Measurements from ENCODE around the gene ANO4. TPM values are rescaled to one million over a fixed set of nuclear protein-coding genes. Genes with fewer than 3 reads are reported as not detected.

The ANO4 gene
- total and polyA plus RNA-seq, 2 donors = 0.28 to 0.89 TPM

GRCh38 chr12:101097829-101098580 lies 303.4 kb downstream of the ANO4 start:
- Histone ChIP-seq H3K36me3 (ENCODE audit: control insufficient read depth in 2 of 2, insufficient read depth in 2 of 2, low read length in 1 of 2) (no peaks in the 10 kb centered on the region), H3K27ac (ENCODE audit: low read depth in 1 of 2, low read length in 1 of 2) (no peak overlapping the region), H3K4me3 (ENCODE audit: low read length in 2 of 2) (no peak overlapping the region), H3K4me1 (ENCODE audit: control insufficient read depth in 2 of 2, insufficient read depth in 2 of 2, low read length in 2 of 2) (no peaks in the 10 kb centered on the region), H3K27me3 (ENCODE audit: control insufficient read depth in 2 of 2, insufficient read depth in 1 of 2, low read length in 1 of 2) (no peaks in the 10 kb centered on the region), H3K9me3 (ENCODE audit: control insufficient read depth in 2 of 2, insufficient read depth in 1 of 2, low read length in 1 of 2) (no peaks in the 10 kb centered on the region)
- no peak for DNase-seq (ENCODE audit: low read depth in 6 of 9, low spot score in 9 of 9)
- 85% methylated on average over 5 of the region's 5 CpGs for WGBS

- Histone ChIP-seq H3K4me3 (ENCODE audit: low read length in 2 of 2) (no peak overlapping the region), H3K9me3 (ENCODE audit: control insufficient read depth in 2 of 2, insufficient read depth in 1 of 2, low read length in 1 of 2) (no peaks in the 10 kb centered on the region), H3K27me3 (ENCODE audit: control insufficient read depth in 2 of 2, insufficient read depth in 1 of 2, low read length in 1 of 2) (no peaks in the 10 kb centered on the region), H3K4me1 (ENCODE audit: control insufficient read depth in 2 of 2, insufficient read depth in 2 of 2, low read length in 2 of 2) (no peaks in the 10 kb centered on the region), H3K27ac (ENCODE audit: low read depth in 1 of 2, low read length in 1 of 2) (no peak overlapping the region), H3K36me3 (ENCODE audit: control insufficient read depth in 2 of 2, insufficient read depth in 2 of 2, low read length in 1 of 2) (no peaks in the 10 kb centered on the region)
- 91% methylated on average over 4 of the region's 4 CpGs for WGBS
- DNase-seq (ENCODE audit: low read depth in 6 of 9, low spot score in 9 of 9) = no peak
Measured at GRCh38 chr12:101107032-101107763, 312.6 kb downstream of the ANO4 start.

- H3K4me1 ChIP-seq (ENCODE audit: control insufficient read depth in 2 of 2, insufficient read depth in 2 of 2, low read length in 2 of 2) = no peaks in the 10 kb centered on the region
- H3K9me3 ChIP-seq (ENCODE audit: control insufficient read depth in 2 of 2, insufficient read depth in 1 of 2, low read length in 1 of 2) = no peaks in the 10 kb centered on the region
- no peak overlapping the region for H3K27ac ChIP-seq (ENCODE audit: low read depth in 1 of 2, low read length in 1 of 2)
- H3K36me3 ChIP-seq (ENCODE audit: control insufficient read depth in 2 of 2, insufficient read depth in 2 of 2, low read length in 1 of 2) = no peaks in the 10 kb centered on the region
- no peak overlapping the region for H3K4me3 ChIP-seq (ENCODE audit: low read length in 2 of 2)
- no peak for DNase-seq (ENCODE audit: low read depth in 6 of 9, low spot score in 9 of 9)
- H3K27me3 ChIP-seq (ENCODE audit: control insufficient read depth in 2 of 2, insufficient read depth in 1 of 2, low read length in 1 of 2) = no peaks in the 10 kb centered on the region
- 95% methylated on average over 5 of the region's 5 CpGs for WGBS
Measured at GRCh38 chr12:101108130-101108529, 313.6 kb downstream of the ANO4 start.

- Histone ChIP-seq H3K27ac (ENCODE audit: low read depth in 1 of 2, low read length in 1 of 2) (no peak overlapping the region), H3K36me3 (ENCODE audit: control insufficient read depth in 2 of 2, insufficient read depth in 2 of 2, low read length in 1 of 2) (no peaks in the 10 kb centered on the region), H3K4me3 (ENCODE audit: low read length in 2 of 2) (no peak overlapping the region), H3K4me1 (ENCODE audit: control insufficient read depth in 2 of 2, insufficient read depth in 2 of 2, low read length in 2 of 2) (no peaks in the 10 kb centered on the region), H3K9me3 (ENCODE audit: control insufficient read depth in 2 of 2, insufficient read depth in 1 of 2, low read length in 1 of 2) (no peaks in the 10 kb centered on the region), H3K27me3 (ENCODE audit: control insufficient read depth in 2 of 2, insufficient read depth in 1 of 2, low read length in 1 of 2) (no peaks in the 10 kb centered on the region)
- DNase-seq (ENCODE audit: low read depth in 6 of 9, low spot score in 9 of 9) = no peak
- 84% methylated on average over 3 of the region's 3 CpGs for WGBS
Measured at GRCh38 chr12:101110866-101111265, 316.3 kb downstream of the ANO4 start.

GRCh38 chr12:101111441-101111840 lies 316.9 kb downstream of the ANO4 start:
- 96% methylated on average over 2 of the region's 2 CpGs for WGBS
- Histone ChIP-seq H3K27me3 (ENCODE audit: control insufficient read depth in 2 of 2, insufficient read depth in 1 of 2, low read length in 1 of 2) (no peaks in the 10 kb centered on the region), H3K4me1 (ENCODE audit: control insufficient read depth in 2 of 2, insufficient read depth in 2 of 2, low read length in 2 of 2) (no peaks in the 10 kb centered on the region), H3K27ac (ENCODE audit: low read depth in 1 of 2, low read length in 1 of 2) (no peak overlapping the region), H3K4me3 (ENCODE audit: low read length in 2 of 2) (no peak overlapping the region), H3K36me3 (ENCODE audit: control insufficient read depth in 2 of 2, insufficient read depth in 2 of 2, low read length in 1 of 2) (no peaks in the 10 kb centered on the region), H3K9me3 (ENCODE audit: control insufficient read depth in 2 of 2, insufficient read depth in 1 of 2, low read length in 1 of 2) (no peaks in the 10 kb centered on the region)
- DNase-seq (ENCODE audit: low read depth in 6 of 9, low spot score in 9 of 9) = no peak

GRCh38 chr12:101115326-101115725 lies 320.8 kb downstream of the ANO4 start:
- Histone ChIP-seq H3K36me3 (ENCODE audit: control insufficient read depth in 2 of 2, insufficient read depth in 2 of 2, low read length in 1 of 2) (no peaks in the 10 kb centered on the region), H3K27ac (ENCODE audit: low read depth in 1 of 2, low read length in 1 of 2) (no peak overlapping the region), H3K4me1 (ENCODE audit: control insufficient read depth in 2 of 2, insufficient read depth in 2 of 2, low read length in 2 of 2) (no peaks in the 10 kb centered on the region), H3K9me3 (ENCODE audit: control insufficient read depth in 2 of 2, insufficient read depth in 1 of 2, low read length in 1 of 2) (no peaks in the 10 kb centered on the region), H3K27me3 (ENCODE audit: control insufficient read depth in 2 of 2, insufficient read depth in 1 of 2, low read length in 1 of 2) (no peaks in the 10 kb centered on the region), H3K4me3 (ENCODE audit: low read length in 2 of 2) (no peak overlapping the region)
- no peak for DNase-seq (ENCODE audit: low read depth in 6 of 9, low spot score in 9 of 9)
- WGBS = 77% methylated on average over 2 of the region's 2 CpGs

DNA sequence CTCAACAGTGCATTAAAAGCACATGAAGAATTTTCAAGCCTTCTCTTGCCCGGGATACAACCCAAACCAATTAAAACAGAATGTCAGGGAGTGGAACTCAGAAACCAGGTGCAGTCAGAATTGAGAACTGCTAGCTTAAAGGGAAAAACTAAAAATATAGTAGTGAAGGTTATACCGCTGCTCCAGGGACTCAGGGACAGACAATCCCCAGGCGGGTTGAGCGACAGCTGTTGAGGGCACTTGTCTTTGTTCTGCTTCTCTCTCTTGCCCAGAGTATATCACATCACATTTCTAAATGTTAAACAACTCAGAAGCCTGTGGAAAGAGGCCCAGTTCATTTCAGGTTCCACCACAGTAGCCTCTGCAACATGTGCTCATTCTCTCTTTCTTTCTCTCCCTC lies 322.3 kb downstream of the ANO4 start:
- WGBS = 91% methylated on average over 4 of the region's 4 CpGs
- DNase-seq (ENCODE audit: low read depth in 6 of 9, low spot score in 9 of 9) = no peak
- H3K36me3 ChIP-seq (ENCODE audit: control insufficient read depth in 2 of 2, insufficient read depth in 2 of 2, low read length in 1 of 2) = no peaks in the 10 kb centered on the region
- H3K27me3 ChIP-seq (ENCODE audit: control insufficient read depth in 2 of 2, insufficient read depth in 1 of 2, low read length in 1 of 2) = no peaks in the 10 kb centered on the region
- no peak overlapping the region for H3K27ac ChIP-seq (ENCODE audit: low read depth in 1 of 2, low read length in 1 of 2)
- no peak overlapping the region for H3K4me3 ChIP-seq (ENCODE audit: low read length in 2 of 2)
- no peaks in the 10 kb centered on the region for H3K4me1 ChIP-seq (ENCODE audit: control insufficient read depth in 2 of 2, insufficient read depth in 2 of 2, low read length in 2 of 2)
- no peaks in the 10 kb centered on the region for H3K9me3 ChIP-seq (ENCODE audit: control insufficient read depth in 2 of 2, insufficient read depth in 1 of 2, low read length in 1 of 2)

DNA sequence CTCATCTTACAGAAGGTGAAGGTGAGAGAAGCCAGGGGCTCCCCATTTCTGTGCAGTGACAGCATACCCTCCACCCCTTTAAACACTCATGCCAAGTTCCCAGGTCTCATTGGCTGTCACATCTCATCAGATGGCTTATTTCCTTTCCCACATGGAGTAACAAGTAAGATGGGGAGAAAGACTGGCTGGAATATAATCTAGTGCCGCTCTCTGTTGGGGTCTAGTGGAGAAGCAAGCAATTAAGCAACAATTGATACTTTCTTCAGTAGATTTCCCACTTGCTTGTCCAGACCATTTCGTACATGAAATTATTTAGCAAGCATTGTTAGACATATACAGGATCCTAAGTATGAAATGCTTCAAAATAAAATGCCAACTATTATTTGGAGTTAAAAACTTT lies 323.3 kb downstream of the ANO4 start:
- Histone ChIP-seq H3K36me3 (ENCODE audit: control insufficient read depth in 2 of 2, insufficient read depth in 2 of 2, low read length in 1 of 2) (no peaks in the 10 kb centered on the region), H3K27me3 (ENCODE audit: control insufficient read depth in 2 of 2, insufficient read depth in 1 of 2, low read length in 1 of 2) (no peaks in the 10 kb centered on the region), H3K4me1 (ENCODE audit: control insufficient read depth in 2 of 2, insufficient read depth in 2 of 2, low read length in 2 of 2) (no peaks in the 10 kb centered on the region), H3K27ac (ENCODE audit: low read depth in 1 of 2, low read length in 1 of 2) (no peak overlapping the region), H3K9me3 (ENCODE audit: control insufficient read depth in 2 of 2, insufficient read depth in 1 of 2, low read length in 1 of 2) (no peaks in the 10 kb centered on the region), H3K4me3 (ENCODE audit: low read length in 2 of 2) (no peak overlapping the region)
- DNase-seq (ENCODE audit: low read depth in 6 of 9, low spot score in 9 of 9) = no peak
- 90% methylated on average over 2 of the region's 2 CpGs for WGBS

- no peaks in the 10 kb centered on the region for H3K4me1 ChIP-seq (ENCODE audit: control insufficient read depth in 2 of 2, insufficient read depth in 2 of 2, low read length in 2 of 2)
- WGBS = 94% methylated on average over 6 of the region's 6 CpGs
- no peak overlapping the region for H3K4me3 ChIP-seq (ENCODE audit: low read length in 2 of 2)
- no peaks in the 10 kb centered on the region for H3K36me3 ChIP-seq (ENCODE audit: control insufficient read depth in 2 of 2, insufficient read depth in 2 of 2, low read length in 1 of 2)
- DNase-seq (ENCODE audit: low read depth in 6 of 9, low spot score in 9 of 9) = no peak
- no peaks in the 10 kb centered on the region for H3K27me3 ChIP-seq (ENCODE audit: control insufficient read depth in 2 of 2, insufficient read depth in 1 of 2, low read length in 1 of 2)
- H3K9me3 ChIP-seq (ENCODE audit: control insufficient read depth in 2 of 2, insufficient read depth in 1 of 2, low read length in 1 of 2) = no peaks in the 10 kb centered on the region
- H3K27ac ChIP-seq (ENCODE audit: low read depth in 1 of 2, low read length in 1 of 2) = no peak overlapping the region
Measured at GRCh38 chr12:101127521-101128219, 333.1 kb downstream of the ANO4 start.

Measured in thymus (tissue), 11 donors.